Endometrial microvascular endothelial cells (primary cell): ENCODE data around the gene UBE2D2. TPM values are rescaled to one million over a fixed set of nuclear protein-coding genes. Genes with fewer than 3 reads are reported as not detected.
"Not testable (repeated sequence)": the region's sequence is repeated elsewhere in the genome, so short reads cannot be mapped to it uniquely, and the experiment has no call there.

Experiments used
- in situ Hi-C: cut with HindIII; loops from 2 replicates; pipeline ENCODE4 v1.10.0; 2017; ENCODE audit warnings: low sequenced_read_pairs, low pct_unique_long_range_greater_than_20kb; ENCODE audit errors: inconsistent ontology term
- total RNA-seq: library from RNA; depleted of rRNA; stranded (reverse); fragments of >200 nt; gene quantifications from one replicate; pipeline ENCODE4 v1.2.3, GENCODE V29; 2015; ENCODE audit errors: inconsistent ontology term

Gene UBE2D2
- total RNA-seq, 1 donor from 2014 or later, result 105 TPM

- in situ Hi-C loops, result no loop called here
These were observed 13.6 kb downstream of the UBE2D2 start for GRCh38 chr5:139574641-139575312.

GRCh38 chr5:139575313-139575646 is 14.1 kb downstream of the UBE2D2 start:
- in situ Hi-C loops, result no loop called here

GRCh38 chr5:139575751-139576150 is 14.6 kb downstream of the UBE2D2 start:
- in situ Hi-C loops, result no loop called here

GRCh38 chr5:139577689-139578290 is 16.7 kb downstream of the UBE2D2 start:
- in situ Hi-C loops, result no loop called here

GRCh38 chr5:139578325-139578724 is 17.2 kb downstream of the UBE2D2 start:
- in situ Hi-C loops, result no loop called here

GRCh38 chr5:139582181-139582580 is 21.0 kb downstream of the UBE2D2 start:
- in situ Hi-C loops, result not testable (repeated sequence)

GRCh38 chr5:139584137-139584536 is 23.0 kb downstream of the UBE2D2 start:
- in situ Hi-C loops, result no loop called here

GRCh38 chr5:139588116-139588515 is 27.0 kb downstream of the UBE2D2 start:
- in situ Hi-C loops, result not testable (repeated sequence)

- in situ Hi-C loops, result no loop called here
These were observed 27.8 kb downstream of the UBE2D2 start for GRCh38 chr5:139588962-139589361.

GRCh38 chr5:139592289-139592688 is 31.1 kb downstream of the UBE2D2 start:
- in situ Hi-C loops, result no loop called here

- in situ Hi-C loops, result not testable (repeated sequence)
These were observed 31.9 kb downstream of the UBE2D2 start for GRCh38 chr5:139593076-139593475.

GRCh38 chr5:139593716-139594319 is 32.7 kb downstream of the UBE2D2 start:
- in situ Hi-C loops, result no loop called here

GRCh38 chr5:139597134-139597533 is 36.0 kb downstream of the UBE2D2 start:
- in situ Hi-C loops, result no loop called here

GRCh38 chr5:139598601-139598965 is 37.4 kb downstream of the UBE2D2 start:
- in situ Hi-C loops, result not testable (repeated sequence)

GRCh38 chr5:139600336-139600949 is 39.3 kb downstream of the UBE2D2 start:
- in situ Hi-C loops, result no loop called here

GRCh38 chr5:139601429-139601828 is 40.3 kb downstream of the UBE2D2 start:
- in situ Hi-C loops, result no loop called here

GRCh38 chr5:139601948-139602347 is 40.8 kb downstream of the UBE2D2 start:
- in situ Hi-C loops, result not testable (repeated sequence)

GRCh38 chr5:139605887-139606286 is 44.7 kb downstream of the UBE2D2 start:
- in situ Hi-C loops, result no loop called here

GRCh38 chr5:139611703-139612584 is 50.8 kb downstream of the UBE2D2 start:
- in situ Hi-C loops, result no loop called here
